Measurements from ENCODE around the gene AOAH.

The AOAH gene

DNA sequence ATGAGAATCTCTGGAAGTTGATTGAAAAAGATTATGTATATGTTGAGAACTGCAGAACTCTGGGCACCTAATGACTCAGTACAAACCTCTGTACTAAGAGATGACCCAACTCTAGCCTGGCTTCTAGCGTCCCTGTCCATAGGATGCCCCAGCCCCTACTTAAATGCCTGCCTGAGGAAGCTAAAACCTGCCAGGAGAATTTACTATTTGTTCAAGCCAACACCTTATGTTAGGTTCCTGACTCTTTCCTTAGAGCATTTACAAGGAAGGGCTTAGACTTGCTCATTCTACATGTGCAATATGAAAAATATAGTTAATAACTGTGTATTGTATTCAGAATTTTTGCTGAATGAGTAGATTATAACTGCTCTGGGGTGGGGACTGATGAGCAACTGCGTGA, 37.5 kb upstream of the AOAH start:
- Histone ChIP-seq H3K36me3 (ENCODE audit: control insufficient read depth in 4 of 4, insufficient read depth in 4 of 4, low read length in 3 of 4) (no peaks in the 10 kb centered on the region), H3K27ac (ENCODE audit: insufficient read depth in 1 of 2, low read depth in 1 of 2, low read length in 2 of 2, poor library complexity in 1 of 2, severe bottlenecking in 2 of 2) (no peak overlapping the region), H3K4me3 (ENCODE audit: control insufficient read depth in 1 of 7, extremely low read depth in 1 of 7, insufficient read depth in 4 of 7, low read depth in 2 of 7, low read length in 6 of 7) (no peak overlapping the region), H3K9me3 (ENCODE audit: control extremely low read depth in 1 of 5, control insufficient read depth in 4 of 5, insufficient read depth in 2 of 5, low read depth in 1 of 5, low read length in 4 of 5) (no peaks in the 10 kb centered on the region), H3K27me3 (replicated peaks in 2 of 5; ENCODE audit: control insufficient read depth in 4 of 5, insufficient read depth in 5 of 5, low read length in 4 of 5) (no peaks in the 10 kb centered on the region), H3K4me1 (ENCODE audit: control extremely low read depth in 1 of 4, control insufficient read depth in 4 of 4, insufficient read depth in 4 of 4, low read length in 3 of 4) (no peaks in the 10 kb centered on the region)
- 100% methylated on average over 1 of the region's 2 CpGs for WGBS (ENCODE audit: insufficient coverage)
- ChIA-PET CTCF (interaction anchor here (1.2 to 1.4 kb wide), 2 partner anchors 9 to 15 kb away, joined by 3 read pairs; no protein-coding TSS in a partner anchor), POLR2A (no interaction called here)
- DNase-seq: no peak

DNA sequence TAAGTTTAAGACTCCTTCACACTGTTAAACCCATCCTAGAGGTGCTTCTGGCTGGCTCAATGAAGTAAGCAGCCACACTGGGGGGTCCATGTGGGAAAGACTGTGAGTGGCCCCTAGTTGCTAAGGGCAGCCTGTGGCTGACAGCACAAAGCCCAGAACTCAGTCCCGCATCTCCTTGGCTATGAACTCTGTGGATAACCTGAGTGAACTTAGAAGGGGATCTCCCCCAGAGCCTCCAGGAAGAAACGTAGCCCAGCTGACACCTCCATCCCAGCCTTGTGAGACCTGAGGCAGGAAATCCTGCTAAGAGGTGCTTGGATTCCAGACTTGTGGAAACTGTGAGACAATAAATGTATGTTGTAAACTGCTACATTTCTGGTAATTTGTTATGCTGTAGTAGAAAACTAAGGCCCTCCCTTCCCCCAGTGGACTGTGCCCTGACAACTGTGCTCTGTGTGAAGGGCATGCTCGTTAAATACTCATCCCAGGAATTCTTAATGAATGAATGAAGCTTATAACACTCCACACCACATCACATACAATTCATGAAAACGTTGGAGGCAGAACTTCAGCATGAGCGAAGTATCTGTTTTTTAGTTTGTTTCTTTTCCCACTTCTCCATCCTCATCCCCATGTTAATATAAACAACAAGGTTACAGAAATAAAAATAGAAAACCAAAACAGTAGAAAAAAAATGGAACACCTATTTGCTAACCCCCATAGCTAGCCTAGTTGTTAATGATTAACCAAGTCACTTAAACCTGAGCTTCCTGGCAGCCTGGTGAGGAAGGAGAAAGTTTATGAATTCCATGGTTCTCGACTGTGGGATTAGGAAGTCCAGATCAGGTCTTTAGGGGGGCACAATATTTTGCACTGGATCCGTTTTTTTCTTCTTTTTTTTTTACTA, 36.8 kb upstream of the AOAH start:
- no peaks in the 10 kb centered on the region for H3K27me3 ChIP-seq (replicated peaks in 2 of 5; ENCODE audit: control insufficient read depth in 4 of 5, insufficient read depth in 5 of 5, low read length in 4 of 5)
- WGBS (ENCODE audit: insufficient coverage): 100% methylated on average over 4 of the region's 7 CpGs
- H3K36me3 ChIP-seq (ENCODE audit: control insufficient read depth in 4 of 4, insufficient read depth in 4 of 4, low read length in 3 of 4): no peaks in the 10 kb centered on the region
- CTCF ChIA-PET: interaction anchor here (1.2 kb wide), 1 partner anchor 16 kb away, joined by 3 read pairs; no protein-coding TSS in a partner anchor
- no peak overlapping the region for H3K27ac ChIP-seq (ENCODE audit: insufficient read depth in 1 of 2, low read depth in 1 of 2, low read length in 2 of 2, poor library complexity in 1 of 2, severe bottlenecking in 2 of 2)
- POLR2A ChIA-PET: no interaction called here
- no peaks in the 10 kb centered on the region for H3K9me3 ChIP-seq (ENCODE audit: control extremely low read depth in 1 of 5, control insufficient read depth in 4 of 5, insufficient read depth in 2 of 5, low read depth in 1 of 5, low read length in 4 of 5)
- no peaks in the 10 kb centered on the region for H3K4me1 ChIP-seq (ENCODE audit: control extremely low read depth in 1 of 4, control insufficient read depth in 4 of 4, insufficient read depth in 4 of 4, low read length in 3 of 4)
- no peak overlapping the region for H3K4me3 ChIP-seq (ENCODE audit: control insufficient read depth in 1 of 7, extremely low read depth in 1 of 7, insufficient read depth in 4 of 7, low read depth in 2 of 7, low read length in 6 of 7)
- no peak for DNase-seq

DNA sequence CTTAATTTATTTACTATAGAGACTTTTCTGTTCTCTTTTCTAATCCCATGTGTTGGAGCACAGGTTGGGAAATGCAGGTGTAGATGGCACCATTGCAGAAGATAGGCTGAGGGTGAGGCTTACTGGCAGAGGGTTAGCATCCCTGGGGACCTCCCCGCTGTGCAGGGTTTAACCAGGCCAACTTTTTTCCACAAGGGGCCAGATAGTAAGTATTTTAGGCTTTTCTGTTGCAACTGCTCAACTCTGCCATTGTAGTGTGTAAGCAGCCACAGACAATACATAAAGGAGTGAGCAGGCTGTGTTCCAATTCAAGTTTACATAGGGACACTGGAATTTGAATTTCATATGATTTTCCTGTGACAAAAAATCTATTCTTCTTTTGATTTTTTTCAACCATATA, 34.6 kb upstream of the AOAH start:
- ChIA-PET CTCF (interaction anchor here (0.6 to 1.6 kb wide), 4 partner anchors 8 to 270 kb away, joined by 3 to 6 read pairs (median 4); no protein-coding TSS in a partner anchor), POLR2A (no interaction called here)
- no peaks in the 10 kb centered on the region for H3K9me3 ChIP-seq (ENCODE audit: control extremely low read depth in 1 of 5, control insufficient read depth in 4 of 5, insufficient read depth in 2 of 5, low read depth in 1 of 5, low read length in 4 of 5)
- H3K4me3 ChIP-seq (ENCODE audit: control insufficient read depth in 1 of 7, extremely low read depth in 1 of 7, insufficient read depth in 4 of 7, low read depth in 2 of 7, low read length in 6 of 7): no peak overlapping the region
- no peak overlapping the region for H3K27ac ChIP-seq (ENCODE audit: insufficient read depth in 1 of 2, low read depth in 1 of 2, low read length in 2 of 2, poor library complexity in 1 of 2, severe bottlenecking in 2 of 2)
- H3K36me3 ChIP-seq (ENCODE audit: control insufficient read depth in 4 of 4, insufficient read depth in 4 of 4, low read length in 3 of 4): no peaks in the 10 kb centered on the region
- WGBS (ENCODE audit: insufficient coverage): 83% methylated on average over 1 of the region's 1 CpG
- DNase-seq: no peak
- H3K27me3 ChIP-seq (replicated peaks in 2 of 5; ENCODE audit: control insufficient read depth in 4 of 5, insufficient read depth in 5 of 5, low read length in 4 of 5): no peaks in the 10 kb centered on the region
- H3K4me1 ChIP-seq (ENCODE audit: control extremely low read depth in 1 of 4, control insufficient read depth in 4 of 4, insufficient read depth in 4 of 4, low read length in 3 of 4): no peaks in the 10 kb centered on the region

DNA sequence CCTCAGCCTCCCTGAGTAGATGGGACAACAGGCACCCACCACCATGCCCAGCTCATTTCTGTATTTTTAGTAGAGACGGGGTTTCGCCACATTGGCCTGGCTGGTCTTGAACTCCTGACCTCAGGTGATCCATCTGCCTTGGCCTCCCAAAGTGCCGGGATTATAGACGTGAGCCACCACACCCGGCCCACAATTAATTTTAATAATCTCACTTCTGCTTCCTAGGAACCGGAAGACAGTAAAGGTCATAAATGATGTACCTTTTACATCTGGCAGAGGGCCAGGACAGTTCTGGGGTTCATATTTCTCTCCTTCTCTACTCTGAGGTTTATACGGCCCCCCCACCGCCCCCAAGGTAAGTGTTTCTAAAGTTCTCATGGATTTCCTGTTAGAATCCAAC, 31.2 kb upstream of the AOAH start:
- Histone ChIP-seq H3K9me3 (ENCODE audit: control extremely low read depth in 1 of 5, control insufficient read depth in 4 of 5, insufficient read depth in 2 of 5, low read depth in 1 of 5, low read length in 4 of 5) (no peaks in the 10 kb centered on the region), H3K4me1 (ENCODE audit: control extremely low read depth in 1 of 4, control insufficient read depth in 4 of 4, insufficient read depth in 4 of 4, low read length in 3 of 4) (no peaks in the 10 kb centered on the region), H3K27ac (ENCODE audit: insufficient read depth in 1 of 2, low read depth in 1 of 2, low read length in 2 of 2, poor library complexity in 1 of 2, severe bottlenecking in 2 of 2) (no peak overlapping the region), H3K4me3 (ENCODE audit: control insufficient read depth in 1 of 7, extremely low read depth in 1 of 7, insufficient read depth in 4 of 7, low read depth in 2 of 7, low read length in 6 of 7) (no peak overlapping the region), H3K36me3 (ENCODE audit: control insufficient read depth in 4 of 4, insufficient read depth in 4 of 4, low read length in 3 of 4) (no peaks in the 10 kb centered on the region), H3K27me3 (replicated peaks in 2 of 5; ENCODE audit: control insufficient read depth in 4 of 5, insufficient read depth in 5 of 5, low read length in 4 of 5) (no peaks in the 10 kb centered on the region)
- ChIA-PET CTCF (interaction anchor here (1.2 kb wide), 1 partner anchor 12 kb away, joined by 4 read pairs; no protein-coding TSS in a partner anchor), POLR2A (no interaction called here)
- no peak for DNase-seq
- 98% methylated on average over 4 of the region's 8 CpGs for WGBS (ENCODE audit: insufficient coverage)

DNA sequence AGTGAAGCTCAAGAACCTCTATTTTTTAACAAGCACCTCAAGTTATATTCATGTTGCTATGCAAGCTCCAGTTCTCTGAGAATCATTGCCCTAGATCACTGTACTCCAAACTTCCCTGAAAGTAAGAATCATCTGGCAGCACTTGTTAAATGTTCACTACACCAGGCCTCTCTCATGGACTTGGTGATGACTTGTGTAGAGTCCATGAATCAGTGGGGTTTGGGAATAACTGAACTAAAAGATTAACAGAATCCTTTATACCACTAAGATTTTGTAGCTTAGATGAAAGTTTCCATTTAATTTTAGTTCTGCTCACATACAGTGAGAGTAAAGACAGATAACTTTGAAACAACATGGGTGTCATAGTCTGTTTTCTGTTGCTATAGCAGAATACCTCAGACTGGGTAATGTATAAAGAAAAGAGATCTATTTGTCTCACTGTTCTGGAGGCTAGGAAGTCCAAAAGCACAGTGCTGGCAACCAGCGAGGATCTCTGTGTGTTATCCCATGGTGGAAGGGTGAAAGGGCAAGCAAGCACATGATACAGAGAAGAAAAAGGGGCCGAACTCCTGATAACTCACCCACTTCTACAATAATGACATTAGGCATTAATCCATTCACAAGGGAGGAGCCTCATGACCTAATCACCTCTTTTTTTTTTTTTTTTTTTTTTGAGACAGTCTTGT, 27.9 kb upstream of the AOAH start:
- Histone ChIP-seq H3K27ac (ENCODE audit: insufficient read depth in 1 of 2, low read depth in 1 of 2, low read length in 2 of 2, poor library complexity in 1 of 2, severe bottlenecking in 2 of 2) (no peak overlapping the region), H3K4me1 (ENCODE audit: control extremely low read depth in 1 of 4, control insufficient read depth in 4 of 4, insufficient read depth in 4 of 4, low read length in 3 of 4) (peaks cover 0 to 7% (median 3%) of the 10 kb centered on the region in 4 experiments), H3K27me3 (replicated peaks in 2 of 5; ENCODE audit: control insufficient read depth in 4 of 5, insufficient read depth in 5 of 5, low read length in 4 of 5) (no peaks in the 10 kb centered on the region), H3K9me3 (ENCODE audit: control extremely low read depth in 1 of 5, control insufficient read depth in 4 of 5, insufficient read depth in 2 of 5, low read depth in 1 of 5, low read length in 4 of 5) (no peaks in the 10 kb centered on the region), H3K4me3 (ENCODE audit: control insufficient read depth in 1 of 7, extremely low read depth in 1 of 7, insufficient read depth in 4 of 7, low read depth in 2 of 7, low read length in 6 of 7) (no peak overlapping the region), H3K36me3 (ENCODE audit: control insufficient read depth in 4 of 4, insufficient read depth in 4 of 4, low read length in 3 of 4) (no peaks in the 10 kb centered on the region)
- POLR2A ChIA-PET: no interaction called here
- CTCF ChIA-PET: no interaction called here
- no peak for DNase-seq
- WGBS (ENCODE audit: insufficient coverage): no CpG with 5 or more reads among the region's 2 CpGs

DNA sequence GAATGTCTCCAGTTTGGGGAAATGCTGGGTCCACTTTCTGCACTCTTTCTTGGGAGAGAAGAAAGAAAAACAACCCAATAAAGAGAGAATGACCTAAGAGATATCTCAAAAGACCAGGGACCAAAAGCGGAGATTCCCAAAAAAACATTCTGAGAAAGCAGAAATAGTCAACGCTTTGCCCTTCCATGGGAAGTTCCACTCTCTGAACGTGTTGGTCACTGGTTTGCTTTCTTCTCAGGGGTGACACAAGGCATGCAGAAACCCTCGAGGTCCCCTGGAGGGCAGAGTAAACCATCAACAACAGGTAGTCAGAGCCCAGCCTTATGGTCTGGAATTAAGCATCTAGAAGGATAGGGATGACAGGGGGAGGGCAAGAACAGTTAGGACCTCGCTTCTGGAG, 26.2 kb upstream of the AOAH start:
- Histone ChIP-seq H3K4me1 (ENCODE audit: control extremely low read depth in 1 of 4, control insufficient read depth in 4 of 4, insufficient read depth in 4 of 4, low read length in 3 of 4) (peaks cover 4 to 10% (median 8%) of the 10 kb centered on the region in 4 experiments), H3K27me3 (replicated peaks in 2 of 5; ENCODE audit: control insufficient read depth in 4 of 5, insufficient read depth in 5 of 5, low read length in 4 of 5) (no peaks in the 10 kb centered on the region), H3K4me3 (ENCODE audit: control insufficient read depth in 1 of 7, extremely low read depth in 1 of 7, insufficient read depth in 4 of 7, low read depth in 2 of 7, low read length in 6 of 7) (no peak overlapping the region), H3K36me3 (ENCODE audit: control insufficient read depth in 4 of 4, insufficient read depth in 4 of 4, low read length in 3 of 4) (no peaks in the 10 kb centered on the region), H3K9me3 (ENCODE audit: control extremely low read depth in 1 of 5, control insufficient read depth in 4 of 5, insufficient read depth in 2 of 5, low read depth in 1 of 5, low read length in 4 of 5) (no peaks in the 10 kb centered on the region), H3K27ac (ENCODE audit: insufficient read depth in 1 of 2, low read depth in 1 of 2, low read length in 2 of 2, poor library complexity in 1 of 2, severe bottlenecking in 2 of 2) (no peak overlapping the region)
- 96% methylated on average over 4 of the region's 5 CpGs for WGBS (ENCODE audit: insufficient coverage)
- no peak for DNase-seq
- ChIA-PET POLR2A (no interaction called here), CTCF (no interaction called here)
